ENCODE measurements around the gene SOX1. TPM values are rescaled to one million over a fixed set of nuclear protein-coding genes. Genes with fewer than 3 reads are reported as not detected.
A peak's percentile ranks its signal among the peaks of the same experiment; 100 is the strongest.

Gene SOX1
- total RNA-seq, 5 donors from 2014 or later (not counting 1 experiment from before 2014, with no cell fraction given), result not detected

GRCh38 chr13:112065867-112066623, 904 bp upstream of the SOX1 start:
- Histone ChIP-seq H3K27ac (ENCODE audit: low read length) (no peak overlapping the region), H3K4me1 (ENCODE audit: control insufficient read depth in 1 of 2, extremely low read depth in 1 of 2, insufficient read depth in 2 of 2, low read length in 2 of 2) (peaks cover 2 to 18% of the 10 kb centered on the region in 2 experiments), H3K27me3 (replicated peaks in 1 of 2; ENCODE audit: control insufficient read depth in 2 of 2, extremely low read depth in 1 of 2, insufficient read depth in 2 of 2, low read length in 1 of 2) (peaks cover 19 to 63% of the 10 kb centered on the region in 2 experiments), H3K36me3 (ENCODE audit: control insufficient read depth in 2 of 2, extremely low read depth in 1 of 2, insufficient read depth in 1 of 2, low read length in 1 of 2) (no peaks in the 10 kb centered on the region), H3K4me3 (ENCODE audit: control insufficient read depth in 1 of 2, extremely low read depth in 1 of 2, low read length in 1 of 2) (peak overlapping the region; percentile 28 to 35), H3K9me3 (no peaks in the 10 kb centered on the region)
- H3K27ac Mint-ChIP-seq, result peak overlapping the region in 1 of 2 donors; percentile 36
- H3K4me1 Mint-ChIP-seq, result peaks cover 12 to 13% (median 13%) of the 10 kb centered on the region in 3 donors
- H3K27me3 Mint-ChIP-seq, result peaks cover 50 to 64% of the 10 kb centered on the region in 2 donors
- DNase-seq (no peak), ATAC-seq (replicated peaks in 1 of 4) (peak in 3 of 4 experiments; percentile 12 to 31 (median 28))
- 5% methylated on average over 38 of the region's 48 CpGs for WGBS (ENCODE audit: insufficient coverage)
- H3K4me3 Mint-ChIP-seq, result peak overlapping the region; percentile 17 to 69 (median 51)
- ChIA-PET CTCF (no interaction called here), POLR2A (no interaction called here)
- no peaks in the 10 kb centered on the region for H3K36me3 Mint-ChIP-seq
- H3K9me3 Mint-ChIP-seq, result peaks cover 0 to 7% (median 7%) of the 10 kb centered on the region in 3 donors

- peak overlapping the region in 1 of 3 donors; percentile 69 for H3K4me3 Mint-ChIP-seq
- peaks cover 20 to 63% of the 10 kb centered on the region in 2 experiments for H3K27me3 ChIP-seq (replicated peaks in 1 of 2; ENCODE audit: control insufficient read depth in 2 of 2, extremely low read depth in 1 of 2, insufficient read depth in 2 of 2, low read length in 1 of 2)
- no peak overlapping the region for H3K27ac ChIP-seq (ENCODE audit: low read length)
- peaks cover 12 to 14% (median 13%) of the 10 kb centered on the region in 3 donors for H3K4me1 Mint-ChIP-seq
- H3K36me3 Mint-ChIP-seq, result no peaks in the 10 kb centered on the region
- H3K4me3 ChIP-seq (ENCODE audit: control insufficient read depth in 1 of 2, extremely low read depth in 1 of 2, low read length in 1 of 2), result peak overlapping the region; percentile 28 to 35
- 6% methylated on average over 56 of the region's 56 CpGs for WGBS (ENCODE audit: insufficient coverage)
- DNase-seq (peak; percentile 11 to 77 (median 58)), ATAC-seq (replicated peaks in 1 of 4) (peak; percentile 71 to 90 (median 78))
- POLR2A ChIA-PET, result no interaction called here
- no peak overlapping the region for H3K27ac Mint-ChIP-seq
- H3K9me3 ChIP-seq, result no peaks in the 10 kb centered on the region
- CTCF ChIA-PET, result no interaction called here
- H3K4me1 ChIP-seq (ENCODE audit: control insufficient read depth in 1 of 2, extremely low read depth in 1 of 2, insufficient read depth in 2 of 2, low read length in 2 of 2), result peaks cover 2 to 18% of the 10 kb centered on the region in 2 experiments
- H3K36me3 ChIP-seq (ENCODE audit: control insufficient read depth in 2 of 2, extremely low read depth in 1 of 2, insufficient read depth in 1 of 2, low read length in 1 of 2), result no peaks in the 10 kb centered on the region
- H3K9me3 Mint-ChIP-seq, result peaks cover 0 to 7% (median 7%) of the 10 kb centered on the region in 3 donors
- H3K27me3 Mint-ChIP-seq, result peaks cover 51 to 64% of the 10 kb centered on the region in 2 donors
Observed at GRCh38 chr13:112066624-112067004, 335 bp upstream of the SOX1 start.

- Mint-ChIP-seq H3K27me3 (peaks cover 50 to 60% of the 10 kb centered on the region in 2 donors), H3K27ac (no peak overlapping the region), H3K4me1 (peaks cover 12 to 17% (median 16%) of the 10 kb centered on the region in 3 donors), H3K4me3 (no peak overlapping the region), H3K36me3 (no peaks in the 10 kb centered on the region), H3K9me3 (peaks cover 0 to 8% (median 7%) of the 10 kb centered on the region in 3 donors)
- POLR2A ChIA-PET, result no interaction called here
- DNase-seq, result no peak
- peaks cover 2 to 18% of the 10 kb centered on the region in 2 experiments for H3K4me1 ChIP-seq (ENCODE audit: control insufficient read depth in 1 of 2, extremely low read depth in 1 of 2, insufficient read depth in 2 of 2, low read length in 2 of 2)
- ATAC-seq (replicated peaks in 1 of 4), result no peak
- 10% methylated on average over 103 of the region's 103 CpGs for WGBS (ENCODE audit: insufficient coverage)
- H3K9me3 ChIP-seq, result no peaks in the 10 kb centered on the region
- CTCF ChIA-PET, result no interaction called here
- H3K27me3 ChIP-seq (replicated peaks in 1 of 2; ENCODE audit: control insufficient read depth in 2 of 2, extremely low read depth in 1 of 2, insufficient read depth in 2 of 2, low read length in 1 of 2), result peaks cover 19 to 64% of the 10 kb centered on the region in 2 experiments
- H3K27ac ChIP-seq (ENCODE audit: low read length), result no peak overlapping the region
- peak overlapping the region in 1 of 2 donors; percentile 30 for H3K4me3 ChIP-seq (ENCODE audit: control insufficient read depth in 1 of 2, extremely low read depth in 1 of 2, low read length in 1 of 2)
- no peaks in the 10 kb centered on the region for H3K36me3 ChIP-seq (ENCODE audit: control insufficient read depth in 2 of 2, extremely low read depth in 1 of 2, insufficient read depth in 1 of 2, low read length in 1 of 2)
Observed at GRCh38 chr13:112067871-112068539, 1.1 kb downstream of the SOX1 start.

GRCh38 chr13:112068540-112069060, 1.7 kb downstream of the SOX1 start:
- Histone ChIP-seq H3K9me3 (no peaks in the 10 kb centered on the region), H3K4me1 (ENCODE audit: control insufficient read depth in 1 of 2, extremely low read depth in 1 of 2, insufficient read depth in 2 of 2, low read length in 2 of 2) (peaks cover 2 to 18% of the 10 kb centered on the region in 2 experiments), H3K36me3 (ENCODE audit: control insufficient read depth in 2 of 2, extremely low read depth in 1 of 2, insufficient read depth in 1 of 2, low read length in 1 of 2) (no peaks in the 10 kb centered on the region), H3K27ac (ENCODE audit: low read length) (no peak overlapping the region), H3K4me3 (ENCODE audit: control insufficient read depth in 1 of 2, extremely low read depth in 1 of 2, low read length in 1 of 2) (peak overlapping the region in 1 of 2 donors; percentile 20), H3K27me3 (replicated peaks in 1 of 2; ENCODE audit: control insufficient read depth in 2 of 2, extremely low read depth in 1 of 2, insufficient read depth in 2 of 2, low read length in 1 of 2) (peaks cover 18 to 64% of the 10 kb centered on the region in 2 experiments)
- peak overlapping the region in 1 of 3 donors; percentile 50 for H3K4me3 Mint-ChIP-seq
- ChIA-PET CTCF (no interaction called here), POLR2A (no interaction called here)
- 13% methylated on average over 80 of the region's 80 CpGs for WGBS (ENCODE audit: insufficient coverage)
- peaks cover 44 to 56% of the 10 kb centered on the region in 2 donors for H3K27me3 Mint-ChIP-seq
- ATAC-seq (replicated peaks in 1 of 4) (no peak), DNase-seq (no peak)
- no peak overlapping the region for H3K27ac Mint-ChIP-seq
- peaks cover 8 to 17% (median 13%) of the 10 kb centered on the region in 3 donors for H3K4me1 Mint-ChIP-seq
- peaks cover 0 to 8% (median 7%) of the 10 kb centered on the region in 3 donors for H3K9me3 Mint-ChIP-seq
- H3K36me3 Mint-ChIP-seq, result no peaks in the 10 kb centered on the region

- peaks cover 2 to 18% of the 10 kb centered on the region in 2 experiments for H3K4me1 ChIP-seq (ENCODE audit: control insufficient read depth in 1 of 2, extremely low read depth in 1 of 2, insufficient read depth in 2 of 2, low read length in 2 of 2)
- peaks cover 14 to 65% of the 10 kb centered on the region in 2 experiments for H3K27me3 ChIP-seq (replicated peaks in 1 of 2; ENCODE audit: control insufficient read depth in 2 of 2, extremely low read depth in 1 of 2, insufficient read depth in 2 of 2, low read length in 1 of 2)
- POLR2A ChIA-PET, result no interaction called here
- H3K4me3 Mint-ChIP-seq, result peak overlapping the region in 1 of 3 donors; percentile 50
- H3K27me3 Mint-ChIP-seq, result peaks cover 43 to 56% of the 10 kb centered on the region in 2 donors
- H3K9me3 ChIP-seq, result no peaks in the 10 kb centered on the region
- DNase-seq (no peak), ATAC-seq (replicated peaks in 1 of 4) (no peak)
- peaks cover 13 to 20% (median 17%) of the 10 kb centered on the region in 3 donors for H3K4me1 Mint-ChIP-seq
- no peak overlapping the region for H3K27ac ChIP-seq (ENCODE audit: low read length)
- H3K36me3 ChIP-seq (ENCODE audit: control insufficient read depth in 2 of 2, extremely low read depth in 1 of 2, insufficient read depth in 1 of 2, low read length in 1 of 2), result no peaks in the 10 kb centered on the region
- CTCF ChIA-PET, result no interaction called here
- H3K4me3 ChIP-seq (ENCODE audit: control insufficient read depth in 1 of 2, extremely low read depth in 1 of 2, low read length in 1 of 2), result peak overlapping the region in 1 of 2 donors; percentile 20
- H3K36me3 Mint-ChIP-seq, result no peaks in the 10 kb centered on the region
- 12% methylated on average over 13 of the region's 33 CpGs for WGBS (ENCODE audit: insufficient coverage)
- no peak overlapping the region for H3K27ac Mint-ChIP-seq
- peaks cover 0 to 8% (median 7%) of the 10 kb centered on the region in 3 donors for H3K9me3 Mint-ChIP-seq
Observed at GRCh38 chr13:112069061-112069844, 2.3 kb downstream of the SOX1 start.

All from T-cell (primary cell).